Sigmoid colon (tissue), 7 donors: ENCODE measurements around the gene EPB41L4B. TPM values are rescaled to one million over a fixed set of nuclear protein-coding genes. Genes with fewer than 3 reads are reported as not detected.

Experiments
- DNase-seq: peaks from one replicate; pipeline ENCODE4 v3.0.0-alpha.2; 2019
- H3K27ac ChIP-seq, 4 donors: fragments of 200-600 bp; sonication (generic); one replicate each; pipeline ENCODE4 v1.5.1; 2016 to 2019; ENCODE audit warnings: mild to moderate bottlenecking in 1 of 4
- H3K27me3 ChIP-seq, 3 donors: fragments of 200-600 bp; sonication (generic); one replicate each; pipeline ENCODE4 v1.5.1; 2019; ENCODE audit warnings: mild to moderate bottlenecking in 1 of 3
- H3K36me3 ChIP-seq, 4 donors: fragments of 200-600 bp; sonication (generic); one replicate each; pipeline ENCODE4 v1.5.1; 2016 to 2019
- H3K4me1 ChIP-seq, 4 donors: fragments of 200-600 bp; sonication (generic); one replicate each; pipeline ENCODE4 v1.5.1; 2017 to 2019
- H3K4me3 ChIP-seq, 4 donors: fragments of 200-600 bp; sonication (generic); one replicate each; pipeline ENCODE4 v1.5.1; 2017 to 2019; ENCODE audit warnings: mild to moderate bottlenecking in 2 of 4, moderate library complexity in 1 of 4
- H3K9me3 ChIP-seq, 4 donors: fragments of 200-600 bp in 3 of 4; sonication (generic) in 3 of 4; one replicate each; pipeline versions ENCODE4 v1.5.1 to v1.6.1; 2013 to 2019
- EP300 ChIP-seq, 4 donors: sonication (generic); formaldehyde crosslinking; IDR thresholded peaks; one replicate each; pipeline ENCODE4 v1.6.1; 2017; ENCODE audit warnings: antibody characterized with exemption in 4 of 4
- POLR2A ChIP-seq, 2 donors: fragments of 450-650 bp; IDR thresholded peaks; one replicate each; pipeline ENCODE4 v1.6.1; 2016; ENCODE audit warnings: antibody characterized with exemption in 2 of 2, mild to moderate bottlenecking in 2 of 2, moderate library complexity in 2 of 2
- POLR2AphosphoS5 ChIP-seq, 4 donors: sonication (generic); formaldehyde crosslinking; IDR thresholded peaks; one replicate each; pipeline ENCODE4 v1.6.1; 2017; ENCODE audit warnings: antibody characterized with exemption in 4 of 4
- WGBS, 2 donors: extraction: QIAGEN DNeasy Blood & Tissue Kit; methylation state at CpG; one replicate each; pipeline ENCODE4 v1.1.7; 2013; 5-methylcytosine and 5-hydroxymethylcytosine counted together
- intact Hi-C: fragments of 100-400 bp; cut with DNase I; formaldehyde crosslinking; loops from one replicate; pipeline ENCODE4 v1.15.1; 2023
- polyA plus RNA-seq, 3 donors: library from polyadenylated mRNA; stranded (reverse); fragments of 200-250 nt; gene quantifications; one replicate each; pipeline ENCODE4 v1.2.3, GENCODE V29; 2013
- total RNA-seq, 4 donors: library from RNA; depleted of rRNA; stranded (reverse); fragments of >200 nt; gene quantifications; one replicate each; pipeline ENCODE4 v1.1.0, GENCODE V29; 2016
- TF ChIP-seq, protein P1 (sequence below), 4 experiments: fragments of 450-650 bp in 3 of 4; fragments of 200-600 bp in 1 of 4; IDR thresholded peaks; one replicate each; pipeline ENCODE4 v1.5.1; 2016 to 2019; ENCODE audit warnings: antibody characterized with exemption in 4 of 4, mild to moderate bottlenecking in 3 of 4, moderate library complexity in 2 of 4
- donor health status: healthy with polysubstance abuse.
- donor health status: Bipolar disorder and iron deficiency.
- donor health status: healthy.

EPB41L4B gene
- total and polyA plus RNA-seq, 7 donors, result 0.49 to 160 (median 2.5) TPM

DNA sequence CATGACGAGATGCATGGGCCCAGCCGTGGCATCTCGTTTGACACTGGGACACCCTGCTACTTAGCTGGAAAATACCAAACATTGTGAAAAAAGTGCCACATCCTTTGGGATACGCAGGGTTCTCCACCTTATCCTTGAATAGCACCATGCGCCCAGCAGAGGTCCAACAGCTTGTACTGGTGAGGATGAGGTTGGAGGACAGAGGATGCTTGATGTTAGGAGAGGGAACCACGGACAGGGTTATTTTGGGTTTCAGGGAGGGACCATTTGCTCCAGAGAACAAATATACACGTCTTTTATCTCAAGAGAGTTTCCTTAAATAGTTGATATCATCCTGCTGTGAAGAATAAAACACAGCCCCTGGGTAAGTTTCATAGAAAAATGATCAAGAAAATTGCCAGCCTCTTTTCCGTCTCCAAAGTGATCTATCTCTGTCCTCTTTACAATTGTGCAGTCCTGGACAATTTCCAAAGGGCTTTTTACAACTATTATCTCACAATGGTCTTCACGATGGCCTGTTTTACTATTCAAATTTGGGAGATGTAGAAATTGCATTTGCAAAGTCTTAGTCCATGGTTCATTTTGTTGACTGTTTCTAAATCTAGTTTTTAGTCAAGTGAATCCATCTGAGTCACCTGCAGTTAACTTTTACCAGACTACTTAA is 133.9 kb downstream of the EPB41L4B start:
- Histone ChIP-seq H3K27ac (no peak overlapping the region), H3K4me3 (no peak overlapping the region), H3K4me1 (no peaks in the 10 kb centered on the region), H3K9me3 (no peaks in the 10 kb centered on the region), H3K36me3 (no peaks in the 10 kb centered on the region), H3K27me3 (no peaks in the 10 kb centered on the region)
- 73 to 79% methylated on average over 9 of the region's 9 CpGs for WGBS, 2 donors
- TF ChIP-seq POLR2A (IDR thresholded peaks at IDR 0.05) (no peak), EP300 (IDR thresholded peaks at IDR 0.05) (no peak), POLR2AphosphoS5 (IDR thresholded peaks at IDR 0.05) (no peak)
- TF ChIP-seq, protein P1, sequence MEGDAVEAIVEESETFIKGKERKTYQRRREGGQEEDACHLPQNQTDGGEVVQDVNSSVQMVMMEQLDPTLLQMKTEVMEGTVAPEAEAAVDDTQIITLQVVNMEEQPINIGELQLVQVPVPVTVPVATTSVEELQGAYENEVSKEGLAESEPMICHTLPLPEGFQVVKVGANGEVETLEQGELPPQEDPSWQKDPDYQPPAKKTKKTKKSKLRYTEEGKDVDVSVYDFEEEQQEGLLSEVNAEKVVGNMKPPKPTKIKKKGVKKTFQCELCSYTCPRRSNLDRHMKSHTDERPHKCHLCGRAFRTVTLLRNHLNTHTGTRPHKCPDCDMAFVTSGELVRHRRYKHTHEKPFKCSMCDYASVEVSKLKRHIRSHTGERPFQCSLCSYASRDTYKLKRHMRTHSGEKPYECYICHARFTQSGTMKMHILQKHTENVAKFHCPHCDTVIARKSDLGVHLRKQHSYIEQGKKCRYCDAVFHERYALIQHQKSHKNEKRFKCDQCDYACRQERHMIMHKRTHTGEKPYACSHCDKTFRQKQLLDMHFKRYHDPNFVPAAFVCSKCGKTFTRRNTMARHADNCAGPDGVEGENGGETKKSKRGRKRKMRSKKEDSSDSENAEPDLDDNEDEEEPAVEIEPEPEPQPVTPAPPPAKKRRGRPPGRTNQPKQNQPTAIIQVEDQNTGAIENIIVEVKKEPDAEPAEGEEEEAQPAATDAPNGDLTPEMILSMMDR (IDR thresholded peaks at IDR 0.05), result no peak
- intact Hi-C loops, result no loop called here
- DNase-seq, result no peak

DNA sequence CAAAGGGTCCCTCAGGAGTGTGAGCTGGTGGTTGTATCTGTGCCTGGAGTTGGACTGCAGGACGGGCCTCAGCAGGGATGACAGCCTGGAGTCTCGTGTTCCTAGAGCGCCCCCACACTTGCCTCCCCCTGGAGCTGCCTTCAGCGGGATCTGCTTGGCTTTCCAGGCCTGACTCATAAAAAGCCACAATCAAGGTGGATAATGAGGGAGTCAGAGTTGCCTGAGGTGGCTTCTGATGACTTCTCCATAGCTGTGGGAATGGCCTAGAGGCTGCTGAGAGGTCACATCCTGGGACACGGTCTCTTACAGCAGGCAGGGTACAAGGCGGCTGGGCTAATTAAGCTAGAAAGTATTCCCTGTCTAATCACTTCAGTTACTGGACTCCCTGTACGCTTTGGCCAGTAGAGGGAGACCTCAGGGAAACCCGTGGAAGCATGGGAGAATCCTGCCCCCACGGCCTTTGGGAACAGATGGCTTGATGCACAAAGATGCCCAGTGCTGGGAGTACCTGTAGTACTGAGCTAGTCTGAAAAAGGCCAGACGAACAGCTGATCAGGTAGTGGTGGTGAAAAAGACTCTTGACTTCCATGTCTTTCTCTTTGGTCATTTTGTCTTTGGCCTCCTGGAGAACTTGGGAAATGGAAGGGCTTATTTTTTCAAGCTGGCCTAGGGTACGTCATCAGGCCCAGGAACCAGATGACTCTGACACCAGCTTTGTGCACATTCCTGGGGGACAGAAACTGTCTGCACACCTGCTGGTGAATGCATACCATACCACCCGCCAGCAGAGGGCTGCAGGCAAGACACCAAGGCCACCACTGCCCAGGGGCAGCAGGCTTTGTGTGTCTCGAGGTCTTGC is 137.7 kb downstream of the EPB41L4B start:
- no peaks in the 10 kb centered on the region for H3K4me1 ChIP-seq
- H3K36me3 ChIP-seq, result no peaks in the 10 kb centered on the region
- no peak for DNase-seq
- WGBS, 2 donors, result 49 to 74% methylated on average over 13 of the region's 13 CpGs
- TF ChIP-seq, protein P1 (IDR thresholded peaks at IDR 0.05), result peak in 1 of 4 experiments; percentile 21
- TF ChIP-seq POLR2A (IDR thresholded peaks at IDR 0.05), result no peak
- no peaks in the 10 kb centered on the region for H3K9me3 ChIP-seq
- H3K27me3 ChIP-seq, result no peaks in the 10 kb centered on the region
- intact Hi-C loops, result no loop called here
- no peak overlapping the region for H3K27ac ChIP-seq
- no peak overlapping the region for H3K4me3 ChIP-seq

DNA sequence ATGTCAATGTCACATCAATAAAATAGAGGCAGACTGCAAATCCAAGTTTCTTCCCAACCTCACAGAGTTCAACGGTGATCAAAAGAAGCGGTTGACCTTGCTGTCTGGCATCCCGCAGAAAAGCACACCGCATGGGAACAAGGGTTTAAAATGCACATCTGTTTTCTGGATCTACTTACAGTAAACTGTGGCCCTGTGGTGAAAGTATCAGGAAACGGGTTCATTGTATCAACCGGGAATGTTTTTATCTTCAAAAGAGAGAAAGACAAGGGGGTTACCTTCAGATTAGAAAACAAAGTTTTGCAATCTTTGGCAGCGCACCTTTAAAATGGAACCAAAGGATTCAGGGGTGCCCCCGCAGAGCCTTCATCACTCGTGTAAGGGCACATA is 138.3 kb downstream of the EPB41L4B start:
- Histone ChIP-seq H3K4me1 (no peaks in the 10 kb centered on the region), H3K27ac (no peak overlapping the region), H3K36me3 (no peaks in the 10 kb centered on the region), H3K9me3 (no peaks in the 10 kb centered on the region), H3K4me3 (no peak overlapping the region), H3K27me3 (no peaks in the 10 kb centered on the region)
- intact Hi-C loops, result no loop called here
- 87 to 90% methylated on average over 9 of the region's 9 CpGs for WGBS, 2 donors
- TF ChIP-seq POLR2A (IDR thresholded peaks at IDR 0.05) (no peak), EP300 (IDR thresholded peaks at IDR 0.05) (no peak), POLR2AphosphoS5 (IDR thresholded peaks at IDR 0.05) (no peak)
- TF ChIP-seq, protein P1 (IDR thresholded peaks at IDR 0.05), result no peak
- DNase-seq, result no peak

DNA sequence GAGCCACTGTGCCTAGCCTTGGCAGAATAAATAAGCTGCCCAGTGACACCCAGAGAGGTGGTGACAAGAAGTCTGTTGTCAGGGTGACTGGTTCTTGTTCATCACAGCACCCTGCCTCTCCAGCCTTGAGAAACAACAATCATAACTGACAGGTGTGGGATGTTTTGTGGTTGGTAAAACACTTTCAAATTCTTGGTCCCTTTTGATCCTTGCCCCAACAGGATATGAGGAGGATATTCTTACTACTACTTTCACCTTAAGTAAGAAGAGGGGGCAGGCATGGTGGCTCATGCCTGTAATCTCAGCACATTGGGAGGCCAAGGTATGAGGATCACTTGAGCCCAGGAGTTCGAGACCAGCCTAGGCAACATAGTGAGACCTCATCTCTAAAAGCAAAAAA is 139.6 kb downstream of the EPB41L4B start:
- WGBS, 2 donors, result 77 to 84% methylated on average over 1 of the region's 1 CpG
- H3K36me3 ChIP-seq, result no peaks in the 10 kb centered on the region
- no peak overlapping the region for H3K27ac ChIP-seq
- no peaks in the 10 kb centered on the region for H3K9me3 ChIP-seq
- DNase-seq, result no peak
- no peaks in the 10 kb centered on the region for H3K4me1 ChIP-seq
- TF ChIP-seq, protein P1 (IDR thresholded peaks at IDR 0.05), result no peak
- TF ChIP-seq POLR2A (IDR thresholded peaks at IDR 0.05) (no peak), POLR2AphosphoS5 (IDR thresholded peaks at IDR 0.05) (no peak), EP300 (IDR thresholded peaks at IDR 0.05) (no peak)
- no peak overlapping the region for H3K4me3 ChIP-seq
- intact Hi-C loops, result no loop called here
- H3K27me3 ChIP-seq, result no peaks in the 10 kb centered on the region
